Activated CD4-positive, alpha-beta T cell treated with anti-CD3 and anti-CD28 coated beads, Interleukin-2, amount 50 U/mL, for 1 hour (primary cell): ENCODE data around the gene LMX1A.
A peak's percentile ranks its signal among the peaks of the same experiment; 100 is the strongest.

Source experiments
- DNase-seq: peaks from one replicate; pipeline ENCODE4 v3.0.0-alpha.2; 2020

LMX1A gene

DNA sequence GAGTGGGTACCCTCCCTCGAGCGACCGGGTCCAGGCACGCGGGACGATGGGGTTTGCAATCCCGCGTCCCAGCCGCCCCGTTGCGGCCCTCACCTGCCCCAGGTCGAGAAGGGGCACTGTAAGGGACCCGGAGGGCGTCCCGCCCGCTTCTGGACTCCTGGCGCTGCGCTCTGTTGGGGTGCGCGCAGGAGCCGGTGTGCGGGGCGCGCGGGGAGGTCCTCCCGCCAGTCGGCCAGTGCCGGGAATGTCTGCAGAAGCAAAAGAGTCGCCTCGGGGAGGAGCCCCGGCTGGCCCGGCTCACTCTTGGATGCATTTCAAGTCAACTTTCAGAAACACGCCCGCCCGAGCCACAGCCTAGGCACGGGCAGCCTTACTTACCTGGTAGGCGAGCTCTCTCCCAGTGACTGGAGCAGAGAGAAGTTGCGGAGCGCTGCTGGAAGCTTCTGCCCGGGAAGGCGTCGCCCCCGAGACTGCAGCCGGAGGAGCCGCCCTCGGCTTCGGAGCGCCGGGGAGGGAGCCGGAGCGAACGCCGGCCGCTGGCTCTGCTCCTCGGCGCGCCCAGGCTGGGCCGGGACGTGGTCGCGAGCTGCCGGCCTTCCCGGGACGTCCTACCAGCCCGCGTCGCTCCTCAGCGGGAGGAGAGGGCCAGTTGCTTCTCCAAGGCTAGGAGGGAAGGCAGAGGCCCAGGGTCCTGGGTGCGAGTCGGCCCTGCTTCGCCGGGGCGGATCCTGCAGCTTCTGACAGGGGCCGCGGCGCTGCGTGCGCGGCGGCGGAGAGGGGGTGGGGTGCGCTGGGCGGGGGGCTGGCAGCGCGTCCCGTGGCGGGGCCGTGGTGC, at the start of gene LMX1A:
Gene LMX1A (minus strand): TSS at position 739 of the 835 bp plus-strand sequence. CDS start 1,156 bp downstream, outside the sequence.
- no peak for DNase-seq

GRCh38 chr1:165403835-165404482, 47.4 kb upstream of the LMX1A start:
- DNase-seq: peak; percentile 19

DNA sequence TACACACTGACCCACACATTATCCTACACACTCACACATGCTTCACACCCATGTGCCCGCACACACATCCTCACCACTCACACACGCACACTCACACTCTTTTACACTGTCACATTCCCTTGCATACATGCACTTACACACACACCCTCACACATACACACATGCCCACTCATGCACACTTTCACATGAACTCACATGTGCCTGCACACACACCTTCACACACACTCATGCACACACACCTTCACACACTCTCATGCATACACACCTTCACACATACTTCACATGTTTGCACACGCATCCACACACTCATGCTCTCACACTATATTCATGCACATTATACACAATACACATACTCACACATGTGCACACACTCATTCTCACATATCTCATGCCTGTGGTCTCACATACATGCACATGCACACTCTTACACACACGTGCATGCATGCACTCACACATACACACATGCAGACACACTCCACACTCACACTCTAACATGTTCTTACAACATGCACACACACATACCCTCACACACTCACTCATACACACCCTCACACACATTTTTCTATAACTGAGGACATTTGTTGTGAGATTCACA, 46.1 kb upstream of the LMX1A start:
- DNase-seq: no peak

GRCh38 chr1:165397944-165398343, 41.4 kb upstream of the LMX1A start:
- no peak for DNase-seq

DNA sequence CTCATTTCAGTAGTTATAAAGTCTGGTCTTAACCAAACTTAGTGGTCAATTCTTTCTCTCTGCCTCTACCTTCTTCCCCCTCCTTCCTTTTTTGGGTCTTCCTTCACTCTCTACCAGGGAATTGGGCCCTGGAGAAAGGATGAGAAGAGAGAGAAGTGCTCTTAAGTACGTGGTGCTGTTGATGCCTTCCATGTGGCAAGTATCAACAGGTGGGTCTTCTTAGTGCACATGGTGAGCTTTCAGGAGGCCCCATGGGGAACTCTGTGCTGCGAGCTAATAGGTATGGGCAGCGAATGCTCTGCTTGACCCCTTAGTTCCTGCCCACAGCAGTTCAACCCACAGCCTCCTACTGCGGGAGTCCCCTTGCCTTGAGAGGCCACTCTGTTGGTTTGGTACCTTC, 39.4 kb upstream of the LMX1A start:
- no peak for DNase-seq

GRCh38 chr1:165395478-165395877, 39.0 kb upstream of the LMX1A start:
- DNase-seq: no peak

- DNase-seq: peak; percentile 89
Observed at GRCh38 chr1:165392634-165393571, 36.4 kb upstream of the LMX1A start.

- no peak for DNase-seq
Observed at GRCh38 chr1:165389609-165390008, 33.1 kb upstream of the LMX1A start.

DNA sequence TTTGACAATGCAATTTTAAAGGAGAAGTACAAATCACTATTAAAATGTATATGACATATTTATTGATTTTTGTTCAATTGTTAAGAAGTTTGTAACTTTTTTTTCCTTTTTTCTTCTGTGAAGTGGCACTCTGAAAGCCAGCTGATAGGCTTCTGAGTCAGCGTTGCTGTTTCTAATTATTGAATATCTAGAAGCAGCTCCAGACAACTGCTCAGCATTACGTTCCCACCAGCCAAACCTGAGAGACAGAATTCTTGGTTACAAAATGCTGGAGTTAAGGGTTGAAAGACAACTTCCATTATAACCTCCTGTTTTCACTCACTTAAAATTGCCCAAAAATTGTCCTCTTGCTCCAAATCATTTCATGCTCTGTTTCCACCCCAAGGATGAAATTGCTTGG, 31.4 kb upstream of the LMX1A start:
- no peak for DNase-seq

DNA sequence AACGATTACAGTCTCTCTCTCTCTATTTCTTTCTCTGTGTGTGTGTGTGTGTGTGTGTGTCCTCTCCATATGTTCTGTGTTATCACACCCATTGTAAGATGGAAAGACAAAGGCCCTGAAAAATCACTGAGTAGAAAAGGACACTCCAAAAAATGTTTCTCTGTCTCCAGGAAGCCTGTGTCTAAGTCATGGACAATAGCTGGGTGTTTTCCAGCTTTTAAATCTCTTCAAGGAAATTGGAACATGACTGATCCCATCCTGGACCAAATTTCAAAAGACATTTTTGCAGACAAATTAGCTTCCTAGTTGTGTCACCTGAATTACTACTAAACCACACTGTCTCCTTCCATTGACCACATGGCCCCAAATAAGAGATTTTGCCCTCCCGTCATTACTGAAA, 31.0 kb upstream of the LMX1A start:
- DNase-seq: no peak

DNA sequence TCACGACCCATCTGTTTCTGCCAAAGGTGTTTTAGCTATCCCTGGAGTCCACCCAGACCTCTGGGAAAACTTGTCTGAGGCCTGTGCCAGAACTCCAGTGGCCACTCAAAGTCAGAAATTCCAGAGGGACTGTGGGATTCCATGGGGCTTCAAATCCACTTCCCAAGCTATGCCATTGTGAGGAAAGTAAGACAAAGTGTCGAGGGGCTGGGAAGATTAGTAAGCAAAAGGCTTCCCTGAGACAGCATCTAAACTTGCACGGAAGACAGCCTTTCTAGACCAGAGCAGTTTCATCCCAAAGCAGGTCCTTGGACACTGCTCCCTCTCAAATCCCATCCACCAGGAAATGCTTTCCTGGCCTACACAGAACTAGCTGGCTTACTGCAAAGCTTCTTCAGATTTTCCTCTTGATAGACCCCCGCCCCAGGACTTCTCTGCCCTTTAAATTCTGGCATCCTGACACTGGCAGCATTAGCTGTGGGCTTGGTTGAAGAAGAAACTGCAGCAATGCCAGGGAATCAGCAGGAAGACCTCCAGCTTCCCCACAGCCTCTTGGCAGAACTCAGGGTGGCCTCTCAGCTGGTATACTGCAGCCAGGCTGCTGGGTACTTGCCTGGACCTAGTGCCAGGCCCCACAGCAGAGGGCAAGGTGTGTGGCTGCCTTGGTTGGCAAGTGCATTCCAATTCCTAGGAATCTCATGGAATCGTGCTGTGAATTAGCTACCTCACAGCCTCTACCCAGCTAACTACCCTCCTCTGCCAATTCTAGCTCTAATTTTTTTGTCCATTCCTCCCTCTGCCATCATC, 27.3 kb upstream of the LMX1A start:
- no peak for DNase-seq

DNA sequence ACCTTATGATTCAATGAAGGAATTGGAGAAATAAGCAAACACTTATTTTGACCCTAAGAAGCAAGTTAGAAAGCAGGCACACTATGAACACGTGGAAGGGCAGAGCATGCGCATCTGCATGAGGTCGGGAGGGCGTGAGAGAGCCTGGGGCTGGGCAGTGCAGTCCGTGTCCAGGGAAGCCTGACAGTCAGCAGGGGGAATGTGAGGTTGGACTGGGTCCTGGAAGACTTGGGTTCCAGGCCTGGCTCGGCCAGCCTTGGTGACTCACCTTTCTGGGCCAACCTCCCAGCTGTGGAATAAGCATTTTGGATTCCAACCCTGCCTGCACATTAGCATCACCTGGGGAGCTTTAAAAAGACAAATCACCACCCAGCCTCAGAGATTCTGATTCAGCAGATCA, 26.6 kb upstream of the LMX1A start:
- DNase-seq: no peak

DNA sequence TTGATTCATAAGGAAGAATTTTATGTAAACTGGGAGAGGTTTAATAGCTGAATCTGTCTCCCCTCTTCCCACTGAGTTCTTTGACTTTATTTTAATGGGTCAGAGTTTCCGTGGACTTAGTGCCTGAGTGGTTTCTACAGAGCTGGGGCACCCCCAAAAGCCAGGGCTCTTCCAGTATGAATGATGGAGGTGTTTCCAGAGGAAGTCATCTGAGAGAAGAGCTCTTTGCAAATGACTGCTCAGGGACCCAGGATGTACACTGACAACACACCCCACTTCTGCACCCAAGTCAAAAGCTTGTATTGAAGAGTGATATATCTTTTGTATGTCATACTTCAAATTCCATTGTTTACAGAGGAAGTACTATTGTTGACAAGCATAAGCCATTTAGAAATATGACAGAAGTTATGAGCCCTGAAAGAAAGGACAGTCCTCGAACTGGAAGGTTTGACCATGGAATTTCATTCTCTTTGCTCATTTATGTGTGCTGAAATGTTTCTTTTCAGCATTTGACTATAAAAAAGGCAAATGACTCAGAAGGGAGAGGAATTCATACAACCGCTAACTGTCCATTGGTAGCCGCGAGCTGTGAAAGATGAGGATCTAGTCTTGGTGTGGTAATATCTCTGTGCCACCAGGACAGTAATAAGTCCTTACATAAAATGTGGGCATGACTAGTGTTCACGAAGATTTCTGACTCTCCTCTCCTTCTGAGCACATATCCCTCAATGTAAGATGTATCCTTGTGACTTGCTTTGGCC, 25.4 kb upstream of the LMX1A start:
- DNase-seq: no peak

GRCh38 chr1:165376811-165377311, 20.3 kb upstream of the LMX1A start:
- no peak for DNase-seq

GRCh38 chr1:165376041-165376810, 19.7 kb upstream of the LMX1A start:
- DNase-seq: peak; percentile 19

DNA sequence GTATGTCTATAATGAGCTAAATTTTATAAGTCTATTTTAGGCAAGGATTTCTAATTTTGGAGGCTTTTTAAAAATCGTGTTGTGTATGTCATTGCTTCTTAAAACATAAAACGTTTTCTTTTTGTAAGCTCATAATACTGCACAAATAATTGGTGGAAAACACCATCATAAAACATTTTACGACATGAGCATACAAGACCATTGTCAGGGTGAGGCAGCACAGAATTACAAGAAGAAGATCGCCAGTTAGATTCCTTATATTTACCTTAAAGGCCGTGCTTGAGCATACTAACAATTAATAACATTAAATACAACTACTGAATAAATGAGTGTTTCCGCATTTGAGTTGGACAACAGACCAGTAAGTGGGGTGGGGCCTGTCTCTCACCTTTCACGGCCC, 19.1 kb upstream of the LMX1A start:
- DNase-seq: no peak

GRCh38 chr1:165371588-165372225, 15.2 kb upstream of the LMX1A start:
- DNase-seq: no peak

DNA sequence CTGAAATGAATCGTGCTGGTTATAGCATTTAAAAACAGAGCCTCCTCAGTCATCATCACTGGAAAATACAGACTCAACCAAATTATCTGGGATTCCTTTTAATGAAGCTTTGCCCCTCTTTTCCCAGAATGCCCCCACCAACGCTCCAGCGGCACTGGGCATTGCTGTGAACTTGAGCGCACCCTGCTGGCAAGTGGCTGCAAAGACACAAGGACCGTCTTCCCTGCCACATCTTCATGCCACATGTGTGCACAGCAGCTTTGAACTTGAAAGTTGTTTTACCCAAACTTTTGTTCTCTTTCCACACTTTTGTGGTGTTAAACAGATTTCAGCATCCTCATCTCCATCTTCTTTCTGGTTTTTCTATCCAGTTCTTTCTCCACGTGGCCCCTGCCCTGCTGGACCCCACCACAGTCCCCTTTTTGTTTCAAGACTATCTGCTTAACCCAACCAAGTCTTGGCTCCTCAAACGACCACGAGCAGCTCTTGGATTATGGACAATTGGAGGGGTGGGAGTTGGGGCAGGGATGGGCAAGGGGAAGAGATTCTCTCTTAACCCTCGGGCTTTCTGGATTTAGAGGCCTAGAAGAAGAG, 12.8 kb upstream of the LMX1A start:
- DNase-seq: peak; percentile 56

DNA sequence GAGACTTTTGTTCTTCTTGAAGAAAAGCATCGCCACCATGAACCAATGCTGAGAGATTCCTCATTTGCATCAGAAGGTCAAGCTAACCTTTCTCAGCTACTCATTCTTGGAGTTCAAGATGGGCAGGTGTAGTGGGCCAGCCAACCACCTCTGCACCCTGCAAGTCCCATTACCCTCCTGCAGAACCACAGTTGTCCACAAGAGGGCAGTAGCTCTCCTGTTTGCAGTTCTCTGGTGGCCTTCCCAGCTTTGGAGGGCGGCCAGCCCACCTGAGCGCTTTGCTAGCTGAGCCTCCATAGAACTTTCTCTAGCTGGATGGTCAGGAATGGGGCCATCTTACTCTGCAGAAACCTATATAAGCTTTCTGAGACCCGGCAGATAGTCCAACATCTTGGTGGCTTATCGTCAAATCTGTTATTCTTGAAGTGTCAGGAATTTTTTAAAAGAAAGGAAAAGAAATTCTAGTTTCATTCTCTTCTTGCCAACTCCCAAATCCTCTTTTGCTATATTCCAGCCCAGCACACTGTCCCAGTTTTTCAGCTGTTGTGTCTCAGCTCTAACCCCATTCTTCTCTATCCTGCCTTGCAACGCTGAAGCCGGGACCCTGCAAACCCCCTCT, 11.0 kb upstream of the LMX1A start:
- peak; percentile 79 for DNase-seq
